Activated T-cell treated with anti-CD3 and anti-CD28 coated beads, Interleukin-2, amount 50 U/mL, for 72 hours (primary cell): Measurements from ENCODE around the gene ALCAM. TPM values are rescaled to one million over a fixed set of nuclear protein-coding genes. Genes with fewer than 3 reads are reported as not detected.

Experiments used
- ATAC-seq, 2 donors: fragments of 150-1000 bp; cut with Tn5 transposase; replicated peaks in 1 of 2; 2 replicates each; pipeline ENCODE4 v1.10.0; 2021; ENCODE audit warnings: moderate library complexity in 2 of 2, mild to moderate bottlenecking in 1 of 2
- DNase-seq, 2 donors: peaks; one replicate each; pipeline ENCODE4 v3.0.0; 2021 to 2022; ENCODE audit warnings: mixed read lengths in 1 of 2
- H3K27ac Mint-ChIP-seq: one replicate; pipeline ENCODE4 v1.8.0; 2022; ENCODE audit warnings: mild to moderate bottlenecking, moderate library complexity, mixed read lengths
- H3K27me3 Mint-ChIP-seq: one replicate; pipeline ENCODE4 v1.8.0; 2022; ENCODE audit warnings: low read depth, mixed read lengths
- H3K36me3 Mint-ChIP-seq, 2 donors: one replicate each; pipeline ENCODE4 v1.8.0; 2022; ENCODE audit warnings: mixed read lengths in 2 of 2, mild to moderate bottlenecking in 1 of 2; ENCODE audit not compliant: insufficient read depth in 2 of 2
- H3K4me1 Mint-ChIP-seq: one replicate; pipeline ENCODE4 v1.8.0; 2022; ENCODE audit warnings: low read depth, mixed read lengths
- H3K4me3 Mint-ChIP-seq, 2 donors: one replicate each; pipeline ENCODE4 v1.8.0; 2022; ENCODE audit warnings: mild to moderate bottlenecking in 2 of 2, mixed read lengths in 2 of 2, moderate library complexity in 2 of 2
- H3K9me3 Mint-ChIP-seq, 2 donors: one replicate each; pipeline ENCODE4 v1.8.0; 2022; ENCODE audit warnings: mixed read lengths in 2 of 2
- total RNA-seq, 2 donors: library from RNA; stranded (reverse); gene quantifications; one replicate each; pipeline ENCODE4 v1.2.3, GENCODE V29; 2022

ALCAM gene
- total RNA-seq, 2 donors from 2014 or later, result 19.4 to 22.0 TPM

- Mint-ChIP-seq H3K36me3 (no peaks in the 10 kb centered on the region), H3K4me3 (no peak overlapping the region), H3K9me3 (no peaks in the 10 kb centered on the region), H3K4me1 (peaks cover 30% of the 10 kb centered on the region), H3K27me3 (peaks cover 31% of the 10 kb centered on the region), H3K27ac (no peak overlapping the region)
- DNase-seq (no peak), ATAC-seq (no peak)
Observed at GRCh38 chr3:105362021-105362665, 4.6 kb upstream of the ALCAM start.

DNA sequence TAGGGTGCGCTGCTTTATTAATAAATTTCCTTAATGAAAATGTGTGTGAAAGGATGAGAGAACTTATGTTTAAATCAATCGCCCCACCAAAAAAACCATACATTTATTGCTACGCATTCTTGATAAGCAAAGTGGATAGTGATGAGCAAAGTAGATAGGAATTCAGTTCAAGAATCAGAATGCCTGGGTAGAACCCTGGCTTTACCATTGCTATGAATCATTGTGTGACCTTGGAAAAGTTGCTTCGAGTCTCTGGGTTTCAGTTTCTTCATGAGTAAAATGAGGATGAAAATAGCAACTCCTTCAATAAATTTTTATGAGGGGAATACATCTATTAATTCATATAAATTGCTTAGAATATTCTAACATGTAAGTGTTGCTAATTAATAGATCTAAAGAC lies 2.6 kb upstream of the ALCAM start:
- Mint-ChIP-seq H3K4me1 (peaks cover 26% of the 10 kb centered on the region), H3K4me3 (no peak overlapping the region), H3K9me3 (no peaks in the 10 kb centered on the region), H3K36me3 (peaks cover 2 to 3% of the 10 kb centered on the region in 2 donors), H3K27me3 (peaks cover 28% of the 10 kb centered on the region), H3K27ac (no peak overlapping the region)
- no peak for ATAC-seq
- DNase-seq, result no peak

GRCh38 chr3:105365081-105365390 lies 1.7 kb upstream of the ALCAM start:
- Mint-ChIP-seq H3K36me3 (peaks cover 2 to 3% of the 10 kb centered on the region in 2 donors), H3K27me3 (peaks cover 25% of the 10 kb centered on the region), H3K9me3 (no peaks in the 10 kb centered on the region), H3K4me3 (peak overlapping the region; percentile 27 to 89), H3K4me1 (peaks cover 30% of the 10 kb centered on the region), H3K27ac (no peak overlapping the region)
- ATAC-seq (no peak), DNase-seq (no peak)

GRCh38 chr3:105365391-105366325 lies 1.1 kb upstream of the ALCAM start:
- peaks cover 25% of the 10 kb centered on the region for H3K27me3 Mint-ChIP-seq
- H3K27ac Mint-ChIP-seq, result no peak overlapping the region
- peaks cover 36% of the 10 kb centered on the region for H3K4me1 Mint-ChIP-seq
- H3K36me3 Mint-ChIP-seq, result peaks cover 2 to 3% of the 10 kb centered on the region in 2 donors
- H3K4me3 Mint-ChIP-seq, result peak overlapping the region; percentile 87 to 89
- DNase-seq (peak in 1 of 2 donors; percentile 8), ATAC-seq (no peak)
- H3K9me3 Mint-ChIP-seq, result no peaks in the 10 kb centered on the region

- ATAC-seq (peak; percentile 12 to 17), DNase-seq (peak; percentile 57 to 58)
- H3K4me1 Mint-ChIP-seq, result peaks cover 37% of the 10 kb centered on the region
- H3K36me3 Mint-ChIP-seq, result peaks cover 2 to 3% of the 10 kb centered on the region in 2 donors
- no peaks in the 10 kb centered on the region for H3K9me3 Mint-ChIP-seq
- peak overlapping the region; percentile 87 to 89 for H3K4me3 Mint-ChIP-seq
- peak overlapping the region; percentile 93 for H3K27ac Mint-ChIP-seq
- H3K27me3 Mint-ChIP-seq, result peaks cover 25% of the 10 kb centered on the region
Observed at GRCh38 chr3:105367063-105367405, 325 bp downstream of the ALCAM start.

GRCh38 chr3:105367406-105368213 lies 901 bp downstream of the ALCAM start:
- peaks cover 42% of the 10 kb centered on the region for H3K4me1 Mint-ChIP-seq
- no peaks in the 10 kb centered on the region for H3K9me3 Mint-ChIP-seq
- peak; percentile 49 to 53 for ATAC-seq
- peak overlapping the region; percentile 87 to 89 for H3K4me3 Mint-ChIP-seq
- peaks cover 29% of the 10 kb centered on the region for H3K27me3 Mint-ChIP-seq
- peaks cover 2 to 3% of the 10 kb centered on the region in 2 donors for H3K36me3 Mint-ChIP-seq
- peak; percentile 83 to 87 for DNase-seq
- H3K27ac Mint-ChIP-seq, result peak overlapping the region; percentile 95

- H3K4me1 Mint-ChIP-seq, result peaks cover 46% of the 10 kb centered on the region
- H3K4me3 Mint-ChIP-seq, result peak overlapping the region; percentile 87 to 89
- peak; percentile 49 to 51 for ATAC-seq
- DNase-seq, result peak; percentile 83 to 89
- no peaks in the 10 kb centered on the region for H3K9me3 Mint-ChIP-seq
- peaks cover 25% of the 10 kb centered on the region for H3K27me3 Mint-ChIP-seq
- H3K36me3 Mint-ChIP-seq, result peaks cover 2 to 3% of the 10 kb centered on the region in 2 donors
- peak overlapping the region; percentile 99 for H3K27ac Mint-ChIP-seq
Observed at GRCh38 chr3:105368566-105369499, 2.1 kb downstream of the ALCAM start.

DNA sequence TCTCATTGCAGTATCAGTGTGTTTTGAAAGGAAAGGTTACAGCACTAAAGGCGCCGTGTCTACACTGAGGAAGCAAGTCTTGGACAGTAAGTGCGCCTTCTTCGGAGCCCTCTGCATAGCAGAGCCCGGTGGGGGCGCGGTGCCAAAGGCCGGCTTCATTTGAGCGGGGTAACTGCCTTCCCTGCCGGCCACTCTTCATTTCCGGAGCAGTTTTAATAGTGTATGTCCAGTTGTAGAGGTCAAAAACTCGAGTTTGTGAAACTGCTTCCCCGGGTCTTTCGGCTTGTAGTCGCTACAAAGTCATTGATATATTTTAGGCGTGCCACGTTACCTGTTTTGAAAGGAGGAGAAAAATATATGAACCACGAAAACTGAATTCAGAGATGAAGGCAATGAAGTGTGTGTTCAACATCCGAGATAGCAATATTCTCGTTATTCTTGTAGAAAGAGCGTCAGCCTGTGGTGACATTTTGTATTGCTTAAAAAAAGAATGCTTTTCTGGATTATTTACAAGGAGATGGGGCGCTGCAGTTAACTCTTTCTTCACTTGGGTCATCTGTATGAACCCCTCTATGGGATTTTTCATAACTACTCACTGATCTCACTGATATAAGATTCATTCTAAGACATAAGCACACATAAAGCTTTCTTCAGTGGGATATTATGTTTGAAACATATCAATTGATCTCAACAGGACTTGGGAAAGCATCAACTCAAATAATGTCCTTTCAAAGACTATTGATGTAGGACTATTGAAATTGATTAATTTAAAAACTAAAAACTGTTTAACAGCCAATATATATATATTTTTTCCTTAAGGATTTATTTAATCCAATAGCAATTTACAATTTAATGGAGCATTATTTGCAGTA lies 3.0 kb downstream of the ALCAM start:
- peaks cover 43% of the 10 kb centered on the region for H3K4me1 Mint-ChIP-seq
- ATAC-seq, result peak; percentile 14 to 19

DNA sequence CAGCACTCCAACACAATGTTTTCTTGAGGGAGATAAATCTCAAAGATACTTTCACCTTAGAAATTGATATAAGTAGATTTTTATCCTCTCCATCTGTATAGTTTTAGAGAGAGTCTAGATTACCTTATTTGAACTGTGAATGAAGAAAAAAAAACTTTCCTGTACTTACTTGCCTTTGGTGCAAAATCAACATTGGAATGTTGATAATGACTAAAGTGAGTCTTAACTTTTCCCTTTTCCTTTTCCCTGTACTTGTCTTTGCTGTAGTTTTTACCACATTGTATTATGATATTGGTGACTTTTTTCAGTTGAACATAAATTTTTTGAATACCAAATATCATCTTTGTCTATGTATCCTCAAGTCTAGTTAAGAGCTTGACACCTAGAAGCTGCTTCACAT lies 6.7 kb downstream of the ALCAM start:
- Mint-ChIP-seq H3K27ac (peak overlapping the region; percentile 20), H3K36me3 (no peaks in the 10 kb centered on the region), H3K9me3 (no peaks in the 10 kb centered on the region), H3K4me1 (peaks cover 31% of the 10 kb centered on the region), H3K27me3 (peaks cover 8% of the 10 kb centered on the region), H3K4me3 (no peak overlapping the region)
- ATAC-seq (no peak), DNase-seq (no peak)

More for the DNA sequence above, 3.0 kb downstream of the ALCAM start:
- peak; percentile 53 to 60 for DNase-seq
- peaks cover 23% of the 10 kb centered on the region for H3K27me3 Mint-ChIP-seq
- H3K4me3 Mint-ChIP-seq, result peak overlapping the region; percentile 87 to 89
- H3K36me3 Mint-ChIP-seq, result peaks cover 2 to 3% of the 10 kb centered on the region in 2 donors
- no peaks in the 10 kb centered on the region for H3K9me3 Mint-ChIP-seq
- H3K27ac Mint-ChIP-seq, result peak overlapping the region; percentile 99

DNA sequence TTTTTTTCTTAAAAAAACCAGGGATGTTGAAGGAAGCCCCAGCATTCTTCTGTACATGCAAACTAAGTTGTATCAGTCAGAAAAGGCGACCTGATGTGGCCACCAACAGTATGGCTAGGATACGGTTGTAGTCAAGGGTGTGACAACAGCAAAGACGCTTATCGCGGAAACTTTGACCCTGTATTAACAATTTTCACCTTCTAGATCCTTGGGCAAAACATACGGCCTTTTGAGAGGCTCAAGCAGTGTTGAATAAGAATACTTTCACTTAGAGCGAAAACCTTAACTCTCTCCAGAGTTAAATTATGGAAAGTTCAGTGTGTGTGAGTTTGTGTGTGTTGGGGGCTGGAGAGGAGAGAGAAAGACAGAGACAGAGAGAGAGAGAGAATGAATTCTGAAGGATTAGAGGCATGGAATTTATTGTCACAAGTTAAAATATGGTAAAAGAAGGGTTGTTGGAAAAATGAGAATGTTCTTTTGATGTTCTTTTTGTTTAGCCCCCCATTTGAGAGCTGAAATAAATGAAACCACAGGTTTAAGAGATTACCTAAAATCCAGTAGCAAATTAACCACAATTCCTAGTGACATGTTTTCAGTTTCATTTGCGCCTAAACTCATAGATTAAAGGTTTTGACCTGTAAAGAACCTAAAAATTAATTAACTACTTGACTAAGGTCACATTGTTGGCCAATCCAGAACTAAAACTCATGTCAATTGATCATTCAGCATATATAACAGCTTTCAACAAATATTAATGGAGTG lies 9.2 kb downstream of the ALCAM start:
- peaks cover 16% of the 10 kb centered on the region for H3K4me1 Mint-ChIP-seq
- no peak for ATAC-seq
- H3K9me3 Mint-ChIP-seq, result no peaks in the 10 kb centered on the region
- H3K4me3 Mint-ChIP-seq, result no peak overlapping the region
- DNase-seq, result no peak
- H3K27me3 Mint-ChIP-seq, result peaks cover 8% of the 10 kb centered on the region
- H3K27ac Mint-ChIP-seq, result no peak overlapping the region
- no peaks in the 10 kb centered on the region for H3K36me3 Mint-ChIP-seq

DNA sequence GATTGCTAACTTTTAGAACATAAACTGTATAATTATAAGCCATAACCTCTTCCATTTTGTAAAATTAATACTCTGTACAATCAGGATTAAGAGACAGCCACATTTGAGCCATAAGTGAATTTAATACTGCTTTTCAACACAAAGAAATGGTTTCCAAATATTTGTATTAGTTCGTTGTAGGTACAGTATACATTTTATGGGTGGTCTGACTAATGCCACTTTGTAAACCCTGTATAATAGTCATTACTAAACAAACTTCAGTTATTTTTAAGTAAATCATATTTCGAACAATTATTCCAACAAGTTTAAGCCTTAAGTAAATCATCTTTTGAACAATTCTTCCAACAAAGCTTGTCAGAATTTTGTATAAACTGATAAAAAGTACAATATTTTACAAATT lies 11.0 kb downstream of the ALCAM start:
- DNase-seq (no peak), ATAC-seq (no peak)
- no peaks in the 10 kb centered on the region for H3K9me3 Mint-ChIP-seq
- peaks cover 2% of the 10 kb centered on the region for H3K27me3 Mint-ChIP-seq
- no peaks in the 10 kb centered on the region for H3K36me3 Mint-ChIP-seq
- peaks cover 9% of the 10 kb centered on the region for H3K4me1 Mint-ChIP-seq
- H3K4me3 Mint-ChIP-seq, result no peak overlapping the region
- no peak overlapping the region for H3K27ac Mint-ChIP-seq
